ENCODE measurements around the gene NTNG1.

NTNG1 gene

GRCh38 chr1:107477233-107477632 is 336.4 kb downstream of the NTNG1 start:
- DNase-seq (ENCODE audit: insufficient read length) = no peak
- no peak for FAIRE-seq
- TF ChIP-seq POLR2A (IDR thresholded peaks at IDR 0.05; ENCODE audit: low read depth, low read length) (no peak), POLR2AphosphoS5 (IDR thresholded peaks at IDR 0.05; ENCODE audit: low read depth, low read length) (no peak)

GRCh38 chr1:107479865-107480350 is 339.1 kb downstream of the NTNG1 start:
- FAIRE-seq = no peak
- DNase-seq (ENCODE audit: insufficient read length) = no peak
- TF ChIP-seq TAF1 (IDR thresholded peaks at IDR 0.05; ENCODE audit: borderline replicate concordance, low read depth, low read length) (no peak), POLR2A (IDR thresholded peaks at IDR 0.05; ENCODE audit: low read depth, low read length) (no peak), POLR2AphosphoS5 (IDR thresholded peaks at IDR 0.05; ENCODE audit: low read depth, low read length) (no peak)

- FAIRE-seq = no peak
- DNase-seq (ENCODE audit: insufficient read length) = no peak
- no peak for TF ChIP-seq TAF1 (IDR thresholded peaks at IDR 0.05; ENCODE audit: borderline replicate concordance, low read depth, low read length)
- no peak for TF ChIP-seq POLR2A (IDR thresholded peaks at IDR 0.05; ENCODE audit: low read depth, low read length)
- TF ChIP-seq POLR2AphosphoS5 (IDR thresholded peaks at IDR 0.05; ENCODE audit: low read depth, low read length) = no peak
Measured at GRCh38 chr1:107480548-107481415, 339.9 kb downstream of the NTNG1 start.

- no peak for DNase-seq (ENCODE audit: insufficient read length)
Measured at GRCh38 chr1:107481756-107482384, 341.0 kb downstream of the NTNG1 start.

DNA sequence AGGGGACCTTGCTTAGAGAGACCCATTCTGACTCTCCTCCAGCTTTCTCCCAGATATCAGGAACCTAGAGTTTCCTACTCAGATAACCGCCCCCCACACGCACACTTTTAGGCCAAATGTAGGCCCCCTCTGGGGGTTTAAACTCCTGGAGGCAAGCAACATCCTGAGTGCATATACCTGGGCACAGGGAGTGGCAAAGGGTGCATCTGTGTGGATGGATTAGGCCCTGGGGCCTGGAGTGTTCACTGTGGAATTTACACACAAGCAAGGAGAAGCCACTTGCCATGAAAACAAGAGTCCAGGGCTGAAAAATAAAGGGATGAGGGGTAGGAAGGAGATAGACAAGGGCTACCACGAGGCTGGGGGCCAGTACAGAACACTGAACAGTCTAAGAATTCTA is 343.1 kb downstream of the NTNG1 start:
- DNase-seq (ENCODE audit: insufficient read length) (no peak), FAIRE-seq (no peak)
- TF ChIP-seq TAF1 (IDR thresholded peaks at IDR 0.05; ENCODE audit: borderline replicate concordance, low read depth, low read length) = no peak
- no peak for TF ChIP-seq POLR2A (IDR thresholded peaks at IDR 0.05; ENCODE audit: low read depth, low read length)
- TF ChIP-seq POLR2AphosphoS5 (IDR thresholded peaks at IDR 0.05; ENCODE audit: low read depth, low read length) = no peak

More at GRCh38 chr1:107481756-107482384, 341.0 kb downstream of the NTNG1 start:
- FAIRE-seq = no peak
- TF ChIP-seq TAF1 (IDR thresholded peaks at IDR 0.05; ENCODE audit: borderline replicate concordance, low read depth, low read length) = no peak
- TF ChIP-seq POLR2A (IDR thresholded peaks at IDR 0.05; ENCODE audit: low read depth, low read length) = no peak
- no peak for TF ChIP-seq POLR2AphosphoS5 (IDR thresholded peaks at IDR 0.05; ENCODE audit: low read depth, low read length)

- no peak for FAIRE-seq
- TF ChIP-seq POLR2AphosphoS5 (IDR thresholded peaks at IDR 0.05; ENCODE audit: low read depth, low read length) (no peak), POLR2A (IDR thresholded peaks at IDR 0.05; ENCODE audit: low read depth, low read length) (no peak), TAF1 (IDR thresholded peaks at IDR 0.05; ENCODE audit: borderline replicate concordance, low read depth, low read length) (no peak)
- no peak for DNase-seq (ENCODE audit: insufficient read length)
Measured at GRCh38 chr1:107486349-107486748, 345.5 kb downstream of the NTNG1 start.

DNA sequence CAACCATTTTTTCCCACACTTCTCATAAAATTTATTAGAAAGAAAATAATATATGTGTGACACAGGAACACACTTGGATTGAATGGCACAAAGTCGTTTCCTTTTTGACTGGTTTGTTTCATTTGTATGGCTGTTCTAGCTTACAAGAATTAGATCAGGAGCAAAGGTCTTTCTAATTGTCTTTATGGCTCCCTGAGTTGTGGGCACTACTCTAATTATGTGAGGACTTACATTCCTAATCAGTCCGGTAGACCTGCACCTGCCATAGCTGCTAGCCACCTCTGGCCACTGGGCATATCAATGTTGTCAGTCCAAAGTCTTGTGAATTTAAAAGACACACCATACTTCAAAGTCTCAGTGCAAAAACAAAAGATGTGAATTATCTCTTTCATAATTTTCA is 346.7 kb downstream of the NTNG1 start:
- TF ChIP-seq TAF1 (IDR thresholded peaks at IDR 0.05; ENCODE audit: borderline replicate concordance, low read depth, low read length) = no peak
- TF ChIP-seq POLR2AphosphoS5 (IDR thresholded peaks at IDR 0.05; ENCODE audit: low read depth, low read length) = no peak
- no peak for TF ChIP-seq POLR2A (IDR thresholded peaks at IDR 0.05; ENCODE audit: low read depth, low read length)
- DNase-seq (ENCODE audit: insufficient read length) (no peak), FAIRE-seq (no peak)

- FAIRE-seq (no peak), DNase-seq (ENCODE audit: insufficient read length) (no peak)
- TF ChIP-seq POLR2AphosphoS5 (IDR thresholded peaks at IDR 0.05; ENCODE audit: low read depth, low read length) = no peak
- no peak for TF ChIP-seq TAF1 (IDR thresholded peaks at IDR 0.05; ENCODE audit: borderline replicate concordance, low read depth, low read length)
- no peak for TF ChIP-seq POLR2A (IDR thresholded peaks at IDR 0.05; ENCODE audit: low read depth, low read length)
Measured at GRCh38 chr1:107491582-107491981, 350.7 kb downstream of the NTNG1 start.

GRCh38 chr1:107493111-107493716 is 352.4 kb downstream of the NTNG1 start:
- DNase-seq (ENCODE audit: insufficient read length) (no peak), FAIRE-seq (no peak)
- TF ChIP-seq TAF1 (IDR thresholded peaks at IDR 0.05; ENCODE audit: borderline replicate concordance, low read depth, low read length) (no peak), POLR2AphosphoS5 (IDR thresholded peaks at IDR 0.05; ENCODE audit: low read depth, low read length) (no peak), POLR2A (IDR thresholded peaks at IDR 0.05; ENCODE audit: low read depth, low read length) (no peak)

- FAIRE-seq (no peak), DNase-seq (ENCODE audit: insufficient read length) (no peak)
- no peak for TF ChIP-seq POLR2AphosphoS5 (IDR thresholded peaks at IDR 0.05; ENCODE audit: low read depth, low read length)
- TF ChIP-seq POLR2A (IDR thresholded peaks at IDR 0.05; ENCODE audit: low read depth, low read length) = no peak
- no peak for TF ChIP-seq TAF1 (IDR thresholded peaks at IDR 0.05; ENCODE audit: borderline replicate concordance, low read depth, low read length)
Measured at GRCh38 chr1:107494061-107494460, 353.2 kb downstream of the NTNG1 start.

GRCh38 chr1:107496002-107496401 is 355.2 kb downstream of the NTNG1 start:
- DNase-seq (ENCODE audit: insufficient read length) (no peak), FAIRE-seq (no peak)
- TF ChIP-seq POLR2AphosphoS5 (IDR thresholded peaks at IDR 0.05; ENCODE audit: low read depth, low read length) = no peak
- no peak for TF ChIP-seq POLR2A (IDR thresholded peaks at IDR 0.05; ENCODE audit: low read depth, low read length)
- no peak for TF ChIP-seq TAF1 (IDR thresholded peaks at IDR 0.05; ENCODE audit: borderline replicate concordance, low read depth, low read length)
